Measurements from ENCODE around the gene SCD.
"Not testable (repeated sequence)": the region's sequence is repeated elsewhere in the genome, so short reads cannot be mapped to it uniquely, and the experiment has no call there.

Gene SCD

GRCh38 chr10:100346765-100347567, at the start of gene SCD:
Gene SCD, plus strand, starts transcription at chr10:100347233. Its CDS starts 272 bp downstream, at chr10:100347505.
- peak; percentile 96 for DNase-seq (ENCODE audit: low read depth)
- TF ChIP-seq, protein P1, sequence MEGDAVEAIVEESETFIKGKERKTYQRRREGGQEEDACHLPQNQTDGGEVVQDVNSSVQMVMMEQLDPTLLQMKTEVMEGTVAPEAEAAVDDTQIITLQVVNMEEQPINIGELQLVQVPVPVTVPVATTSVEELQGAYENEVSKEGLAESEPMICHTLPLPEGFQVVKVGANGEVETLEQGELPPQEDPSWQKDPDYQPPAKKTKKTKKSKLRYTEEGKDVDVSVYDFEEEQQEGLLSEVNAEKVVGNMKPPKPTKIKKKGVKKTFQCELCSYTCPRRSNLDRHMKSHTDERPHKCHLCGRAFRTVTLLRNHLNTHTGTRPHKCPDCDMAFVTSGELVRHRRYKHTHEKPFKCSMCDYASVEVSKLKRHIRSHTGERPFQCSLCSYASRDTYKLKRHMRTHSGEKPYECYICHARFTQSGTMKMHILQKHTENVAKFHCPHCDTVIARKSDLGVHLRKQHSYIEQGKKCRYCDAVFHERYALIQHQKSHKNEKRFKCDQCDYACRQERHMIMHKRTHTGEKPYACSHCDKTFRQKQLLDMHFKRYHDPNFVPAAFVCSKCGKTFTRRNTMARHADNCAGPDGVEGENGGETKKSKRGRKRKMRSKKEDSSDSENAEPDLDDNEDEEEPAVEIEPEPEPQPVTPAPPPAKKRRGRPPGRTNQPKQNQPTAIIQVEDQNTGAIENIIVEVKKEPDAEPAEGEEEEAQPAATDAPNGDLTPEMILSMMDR (conservative IDR thresholded peaks at IDR 0.05; ENCODE audit: control insufficient read depth, insufficient read depth, low read depth, low read length), result no peak
- H3K4me3 ChIP-seq (ENCODE audit: control insufficient read depth, low read depth, low read length), result peak within 1 kb of the TSS; percentile 95

- no peak overlapping the region for H3K4me3 ChIP-seq (ENCODE audit: control insufficient read depth, low read depth, low read length)
- TF ChIP-seq, protein P1 (conservative IDR thresholded peaks at IDR 0.05; ENCODE audit: control insufficient read depth, insufficient read depth, low read depth, low read length), result no peak
- DNase-seq (ENCODE audit: low read depth), result no peak
Observed at GRCh38 chr10:100297242-100297641, 49.8 kb upstream of the SCD start.

DNA sequence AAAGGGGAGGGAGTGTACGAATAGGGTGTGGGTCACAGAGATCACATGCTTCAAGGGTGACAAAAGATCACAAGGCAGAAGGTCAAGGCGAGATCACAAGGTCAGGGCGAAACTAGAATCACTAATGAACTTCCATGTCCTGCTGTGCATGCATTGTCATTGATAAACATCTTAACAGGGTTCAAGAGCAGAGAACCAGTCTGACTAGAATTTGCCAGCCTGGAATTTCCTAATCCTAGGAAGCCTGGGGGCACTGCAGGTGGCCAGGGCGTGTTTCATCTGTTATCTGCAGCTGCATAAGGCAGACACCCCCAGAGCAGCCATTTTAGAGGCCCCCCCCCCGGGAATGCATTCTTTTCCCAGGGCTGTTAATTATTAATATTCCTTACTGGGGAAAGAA, 45.9 kb upstream of the SCD start:
- not testable (repeated sequence) for DNase-seq (ENCODE audit: low read depth); H3K4me3 ChIP-seq (ENCODE audit: control insufficient read depth, low read depth, low read length)

- H3K4me3 ChIP-seq (ENCODE audit: control insufficient read depth, low read depth, low read length), result no peak overlapping the region
- TF ChIP-seq, protein P1 (conservative IDR thresholded peaks at IDR 0.05; ENCODE audit: control insufficient read depth, insufficient read depth, low read depth, low read length), result peak; percentile 73
- DNase-seq (ENCODE audit: low read depth), result peak; percentile 42
Observed at GRCh38 chr10:100303724-100304319, 43.2 kb upstream of the SCD start.

- H3K4me3 ChIP-seq (ENCODE audit: control insufficient read depth, low read depth, low read length), result no peak overlapping the region
- DNase-seq (ENCODE audit: low read depth), result no peak
- TF ChIP-seq, protein P1 (conservative IDR thresholded peaks at IDR 0.05; ENCODE audit: control insufficient read depth, insufficient read depth, low read depth, low read length), result no peak
Observed at GRCh38 chr10:100304414-100304813, 42.6 kb upstream of the SCD start.

DNA sequence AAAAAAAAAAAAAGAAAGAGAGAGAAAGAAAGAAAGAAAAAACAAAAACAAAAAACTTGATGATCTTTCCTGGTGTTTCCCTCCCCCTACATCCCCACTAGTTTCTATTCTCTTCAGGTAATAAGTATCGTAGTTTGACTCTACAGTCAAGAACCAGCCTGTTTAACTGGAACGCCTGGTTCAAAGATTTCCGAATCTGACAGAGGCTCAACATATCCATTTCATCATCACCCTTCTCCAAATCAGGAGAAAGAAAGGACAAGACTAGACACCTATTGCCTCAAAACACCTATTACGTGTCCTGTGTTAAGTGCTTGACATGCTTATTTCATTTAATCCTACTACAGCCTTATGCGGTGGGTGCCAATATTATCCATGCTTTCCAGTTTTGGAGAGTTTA, 40.2 kb upstream of the SCD start:
- DNase-seq (ENCODE audit: low read depth), result no peak
- TF ChIP-seq, protein P1 (conservative IDR thresholded peaks at IDR 0.05; ENCODE audit: control insufficient read depth, insufficient read depth, low read depth, low read length), result no peak
- H3K4me3 ChIP-seq (ENCODE audit: control insufficient read depth, low read depth, low read length), result no peak overlapping the region

DNA sequence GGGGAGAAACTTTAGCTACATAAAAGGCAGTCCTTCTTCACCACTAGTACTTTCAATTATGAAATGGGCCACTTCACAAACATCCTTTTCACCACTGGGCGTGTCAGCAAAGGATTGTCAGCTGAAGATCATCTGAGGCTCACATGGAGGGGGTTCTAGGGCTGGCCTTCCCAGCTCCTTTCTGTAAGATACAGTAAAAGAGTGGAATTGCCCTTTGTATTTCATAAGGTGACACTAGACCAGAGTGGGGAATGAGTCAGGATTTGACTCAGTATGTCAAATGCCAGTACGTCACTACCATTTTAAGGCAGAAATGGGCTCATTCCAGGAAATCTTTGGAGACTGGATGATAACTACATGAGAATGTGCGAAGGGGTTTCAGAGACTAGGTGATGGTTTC, 39.3 kb upstream of the SCD start:
- TF ChIP-seq, protein P1 (conservative IDR thresholded peaks at IDR 0.05; ENCODE audit: control insufficient read depth, insufficient read depth, low read depth, low read length), result no peak
- peak; percentile 83 for DNase-seq (ENCODE audit: low read depth)
- H3K4me3 ChIP-seq (ENCODE audit: control insufficient read depth, low read depth, low read length), result no peak overlapping the region

Measured in fibroblast of mammary gland (primary cell).